Smooth muscle cell (in vitro differentiated cells): ENCODE results near the gene BCAS3. TPM values are rescaled to one million over a fixed set of nuclear protein-coding genes. Genes with fewer than 3 reads are reported as not detected.

Experiments
- DNase-seq: peaks from one replicate; lab custom pipeline; 2025; ENCODE audit not compliant: unreplicated experiment; lab: John Stamatoyannopoulos, UW
- H2AFZ ChIP-seq: fragments of 200-600 bp; sonication (generic); 2 replicates; pipeline ENCODE4 v1.6.0; 2016; ENCODE audit warnings: antibody characterized with exemption, low read depth, mild to moderate bottlenecking
- H3F3A ChIP-seq: fragments of 200-600 bp; sonication (generic); 2 replicates; pipeline ENCODE4 v1.6.0; 2017; ENCODE audit warnings: antibody characterized with exemption, low read depth
- H3K27ac ChIP-seq: fragments of 200-600 bp; sonication (generic); 2 replicates; pipeline ENCODE4 v1.5.1; 2016; ENCODE audit warnings: low read depth, mild to moderate bottlenecking
- H3K27me3 ChIP-seq: fragments of 200-600 bp; sonication (generic); 2 replicates; pipeline ENCODE4 v1.6.1; 2016; ENCODE audit warnings: low read depth, mild to moderate bottlenecking
- H3K36me3 ChIP-seq: fragments of 200-600 bp; sonication (generic); 2 replicates; pipeline ENCODE4 v1.5.1; 2016; ENCODE audit warnings: low read depth
- H3K4me1 ChIP-seq: fragments of 200-600 bp; sonication (generic); 2 replicates; pipeline ENCODE4 v1.5.1; 2016; ENCODE audit warnings: low read depth
- H3K4me2 ChIP-seq: fragments of 200-600 bp; sonication (generic); 2 replicates; pipeline ENCODE4 v1.6.0; 2016; ENCODE audit warnings: mild to moderate bottlenecking
- H3K4me3 ChIP-seq: fragments of 200-600 bp; sonication (generic); 2 replicates; pipeline ENCODE4 v1.5.1; 2016; ENCODE audit warnings: mild to moderate bottlenecking
- H3K79me2 ChIP-seq: fragments of 200-600 bp; sonication (generic); 2 replicates; pipeline ENCODE4 v1.6.0; 2016; ENCODE audit warnings: low read depth, mild to moderate bottlenecking
- H3K9ac ChIP-seq: fragments of 200-600 bp; sonication (generic); 2 replicates; pipeline ENCODE4 v1.6.0; 2016; ENCODE audit warnings: low read depth
- H3K9me3 ChIP-seq: fragments of 200-600 bp; sonication (generic); replicated peaks from 2 replicates; pipeline ENCODE4 v1.5.1; 2016; ENCODE audit warnings: low read depth
- H4K20me1 ChIP-seq: fragments of 200-600 bp; sonication (generic); 2 replicates; pipeline ENCODE4 v1.6.0; 2016; ENCODE audit warnings: low read depth
- WGBS: methylation state at CpG from one replicate; pipeline ENCODE4 v1.1.7; 2016; ENCODE audit warnings: low lambda C conversion rate; 5-methylcytosine and 5-hydroxymethylcytosine counted together
- polyA plus RNA-seq: library from polyadenylated mRNA; unstranded; fragments of >200 nt; fragmentation: Nextera tagmentation; extraction: Ambion mirVana; gene quantifications from 2 replicates; pipeline ENCODE4 v1.2.1, GENCODE V29; 2016
- total RNA-seq: library from RNA; depleted of rRNA; stranded (reverse); fragments of >200 nt; gene quantifications from 2 replicates; pipeline ENCODE4 v1.2.3, GENCODE V29; 2014
- TF ChIP-seq, protein P1 (sequence below): fragments of 200-600 bp; sonication (generic); IDR thresholded peaks from 2 replicates; pipeline ENCODE4 v1.5.1; 2017; ENCODE audit warnings: borderline replicate concordance, mild to moderate bottlenecking, antibody characterized with exemption; ENCODE audit not compliant: insufficient read depth, poor library complexity, severe bottlenecking

Gene BCAS3
- total and polyA plus RNA-seq, 2 experiments from 2014 or later = 17.2 to 54.5 TPM

DNA sequence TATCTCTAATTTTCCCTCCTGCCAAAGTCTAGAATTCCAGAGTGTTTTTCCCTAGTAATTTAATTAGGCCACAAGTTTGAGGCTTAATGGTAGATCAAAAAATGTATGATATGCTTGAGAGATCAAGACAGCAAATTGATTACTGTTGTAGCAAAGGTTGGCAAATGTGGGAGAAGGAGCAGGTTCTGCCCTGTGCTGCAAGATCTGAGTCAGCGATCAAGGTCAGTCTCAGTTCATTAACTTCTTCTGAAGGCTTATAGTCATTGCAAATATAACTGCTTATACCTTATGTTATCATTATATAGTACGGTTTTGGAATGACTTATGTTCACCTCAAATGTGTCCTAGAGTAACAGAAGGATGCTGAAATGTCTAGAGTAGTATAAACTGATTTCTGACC lies 490.9 kb downstream of the BCAS3 start:
- Histone ChIP-seq H3K4me1 (no peaks in the 10 kb centered on the region), H3K9ac (no peak overlapping the region), H3K79me2 (no peaks in the 10 kb centered on the region), H4K20me1 (no peaks in the 10 kb centered on the region), H3K4me2 (no peak overlapping the region), H3K4me3 (no peak overlapping the region), H3K36me3 (no peaks in the 10 kb centered on the region), H3K9me3 (no peaks in the 10 kb centered on the region), H3K27ac (no peak overlapping the region), H3F3A (no peaks in the 10 kb centered on the region), H2AFZ (no peak overlapping the region), H3K27me3 (no peaks in the 10 kb centered on the region)
- WGBS = 98% methylated on average over 2 of the region's 2 CpGs
- no peak for DNase-seq
- TF ChIP-seq, protein P1, sequence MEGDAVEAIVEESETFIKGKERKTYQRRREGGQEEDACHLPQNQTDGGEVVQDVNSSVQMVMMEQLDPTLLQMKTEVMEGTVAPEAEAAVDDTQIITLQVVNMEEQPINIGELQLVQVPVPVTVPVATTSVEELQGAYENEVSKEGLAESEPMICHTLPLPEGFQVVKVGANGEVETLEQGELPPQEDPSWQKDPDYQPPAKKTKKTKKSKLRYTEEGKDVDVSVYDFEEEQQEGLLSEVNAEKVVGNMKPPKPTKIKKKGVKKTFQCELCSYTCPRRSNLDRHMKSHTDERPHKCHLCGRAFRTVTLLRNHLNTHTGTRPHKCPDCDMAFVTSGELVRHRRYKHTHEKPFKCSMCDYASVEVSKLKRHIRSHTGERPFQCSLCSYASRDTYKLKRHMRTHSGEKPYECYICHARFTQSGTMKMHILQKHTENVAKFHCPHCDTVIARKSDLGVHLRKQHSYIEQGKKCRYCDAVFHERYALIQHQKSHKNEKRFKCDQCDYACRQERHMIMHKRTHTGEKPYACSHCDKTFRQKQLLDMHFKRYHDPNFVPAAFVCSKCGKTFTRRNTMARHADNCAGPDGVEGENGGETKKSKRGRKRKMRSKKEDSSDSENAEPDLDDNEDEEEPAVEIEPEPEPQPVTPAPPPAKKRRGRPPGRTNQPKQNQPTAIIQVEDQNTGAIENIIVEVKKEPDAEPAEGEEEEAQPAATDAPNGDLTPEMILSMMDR = no peak

DNA sequence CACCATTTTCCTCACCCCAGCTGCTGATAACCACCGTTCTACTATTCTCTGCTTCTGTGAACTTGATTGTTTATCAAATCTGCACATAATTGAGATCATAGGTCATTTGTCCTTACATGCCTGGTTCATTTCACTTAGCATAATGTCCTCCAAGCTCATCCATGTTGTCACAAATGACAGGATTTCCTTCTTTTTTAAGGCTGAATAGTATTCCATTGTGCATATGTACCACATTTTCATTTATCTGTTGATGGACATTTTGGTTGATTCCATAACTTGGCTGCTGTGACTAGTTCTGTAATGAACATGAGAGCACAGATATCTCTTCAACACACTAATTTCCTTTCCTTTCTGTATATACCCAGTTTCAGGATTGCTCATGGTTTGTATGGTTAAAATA lies 496.7 kb downstream of the BCAS3 start:
- H3K4me1 ChIP-seq = peaks cover 10% of the 10 kb centered on the region
- H3K4me2 ChIP-seq = no peak overlapping the region
- no peaks in the 10 kb centered on the region for H3K36me3 ChIP-seq
- H3K79me2 ChIP-seq = no peaks in the 10 kb centered on the region
- 87% methylated on average over 1 of the region's 1 CpG for WGBS
- TF ChIP-seq, protein P1 = no peak
- no peak overlapping the region for H3K27ac ChIP-seq
- H3K27me3 ChIP-seq = no peaks in the 10 kb centered on the region
- H2AFZ ChIP-seq = no peak overlapping the region
- H3K4me3 ChIP-seq = no peak overlapping the region
- no peaks in the 10 kb centered on the region for H3F3A ChIP-seq
- no peak for DNase-seq
- no peak overlapping the region for H3K9ac ChIP-seq
- H3K9me3 ChIP-seq = no peaks in the 10 kb centered on the region
- H4K20me1 ChIP-seq = no peaks in the 10 kb centered on the region

DNA sequence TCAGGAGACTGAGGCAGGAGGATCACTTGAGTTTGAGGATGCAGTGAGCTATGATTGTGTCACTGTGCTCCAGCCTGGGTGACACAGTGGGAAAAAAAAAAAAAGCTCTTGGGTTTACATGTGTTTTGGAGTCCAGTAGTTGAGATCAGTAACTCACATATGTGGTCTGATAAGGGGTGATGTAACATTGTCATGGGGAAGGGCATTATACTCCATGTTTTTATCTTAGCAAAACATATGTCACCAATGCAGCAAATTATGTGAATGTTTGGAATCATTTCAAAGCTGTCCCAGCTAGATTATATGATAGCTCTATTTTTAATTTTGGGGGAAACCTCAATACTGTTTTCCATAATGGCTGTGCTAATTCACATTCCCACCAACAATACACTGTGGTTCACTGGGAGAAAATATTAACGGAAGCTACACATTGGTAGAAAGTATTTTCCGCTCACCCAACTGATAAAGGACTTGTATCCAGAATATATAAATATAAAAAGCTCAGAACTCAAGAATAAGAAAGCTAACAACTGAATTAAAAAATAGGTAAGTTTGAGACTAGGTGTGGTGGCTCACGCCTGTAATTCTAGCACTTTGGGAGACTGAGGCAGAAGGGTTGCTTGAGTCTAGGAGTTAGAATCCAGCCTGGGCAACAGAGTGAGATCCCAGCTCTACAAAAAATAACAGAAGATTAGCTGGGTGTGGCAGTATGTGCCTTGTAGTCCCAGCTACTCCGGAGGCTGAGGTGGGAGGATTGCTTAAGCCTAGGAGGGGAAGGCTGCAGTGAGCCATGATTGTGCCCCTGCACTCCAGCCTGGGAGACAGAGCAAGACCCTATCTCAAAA lies 497.9 kb downstream of the BCAS3 start:
- WGBS = 91% methylated on average over 4 of the region's 4 CpGs
- no peak overlapping the region for H3K9ac ChIP-seq
- TF ChIP-seq, protein P1 = no peak

DNA sequence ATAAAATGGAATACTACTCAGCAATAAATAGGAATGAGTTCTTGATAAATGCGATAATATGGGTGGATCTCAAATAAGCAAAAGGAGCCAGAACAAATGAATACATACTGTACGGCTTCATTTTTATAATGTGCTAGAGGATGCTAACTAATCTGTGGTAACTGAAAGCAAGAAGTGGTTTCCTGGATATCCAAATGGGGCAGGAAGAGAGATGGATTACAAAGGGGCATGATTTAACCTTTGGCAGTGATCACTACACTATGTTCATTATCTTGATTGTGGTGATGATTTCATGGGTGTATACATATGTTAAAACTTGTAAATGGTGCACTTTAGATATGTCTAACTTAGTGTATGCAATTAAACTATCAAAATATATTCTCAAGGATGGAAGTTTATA lies 499.7 kb downstream of the BCAS3 start:
- H3K79me2 ChIP-seq = no peaks in the 10 kb centered on the region
- no peak overlapping the region for H2AFZ ChIP-seq
- no peaks in the 10 kb centered on the region for H3K36me3 ChIP-seq
- H3K4me1 ChIP-seq = peaks cover 18% of the 10 kb centered on the region
- no peaks in the 10 kb centered on the region for H3K9me3 ChIP-seq
- TF ChIP-seq, protein P1 = no peak
- DNase-seq = no peak
- no peaks in the 10 kb centered on the region for H4K20me1 ChIP-seq
- H3K27me3 ChIP-seq = no peaks in the 10 kb centered on the region
- 94% methylated on average over 2 of the region's 2 CpGs for WGBS
- H3K4me2 ChIP-seq = no peak overlapping the region
- H3K27ac ChIP-seq = no peak overlapping the region
- H3K9ac ChIP-seq = no peak overlapping the region
- no peaks in the 10 kb centered on the region for H3F3A ChIP-seq
- no peak overlapping the region for H3K4me3 ChIP-seq

More for the DNA sequence above, 497.9 kb downstream of the BCAS3 start:
- no peak for DNase-seq
- H3K79me2 ChIP-seq = no peaks in the 10 kb centered on the region
- H3K27me3 ChIP-seq = no peaks in the 10 kb centered on the region
- H3K4me3 ChIP-seq = no peak overlapping the region
- no peaks in the 10 kb centered on the region for H4K20me1 ChIP-seq
- H3K9me3 ChIP-seq = no peaks in the 10 kb centered on the region
- no peaks in the 10 kb centered on the region for H3F3A ChIP-seq
- no peaks in the 10 kb centered on the region for H3K36me3 ChIP-seq
- H2AFZ ChIP-seq = no peak overlapping the region
- H3K4me2 ChIP-seq = no peak overlapping the region
- peaks cover 18% of the 10 kb centered on the region for H3K4me1 ChIP-seq
- H3K27ac ChIP-seq = no peak overlapping the region
